ENCODE data around the gene ZNF429.
"Not testable (repeated sequence)": the region's sequence is repeated elsewhere in the genome, so short reads cannot be mapped to it uniquely, and the experiment has no call there.

The ZNF429 gene

GRCh38 chr19:21505459-21506451 is at the start of gene ZNF429:
Gene ZNF429 (plus strand): TSS chr19:21505602. CDS start chr19:21505772, 170 bp downstream.
- peak; percentile 78 for DNase-seq (ENCODE audit: low read depth)

- no peak for DNase-seq (ENCODE audit: low read depth)
These were observed 44.7 kb upstream of the ZNF429 start for GRCh38 chr19:21460686-21461085.

DNA sequence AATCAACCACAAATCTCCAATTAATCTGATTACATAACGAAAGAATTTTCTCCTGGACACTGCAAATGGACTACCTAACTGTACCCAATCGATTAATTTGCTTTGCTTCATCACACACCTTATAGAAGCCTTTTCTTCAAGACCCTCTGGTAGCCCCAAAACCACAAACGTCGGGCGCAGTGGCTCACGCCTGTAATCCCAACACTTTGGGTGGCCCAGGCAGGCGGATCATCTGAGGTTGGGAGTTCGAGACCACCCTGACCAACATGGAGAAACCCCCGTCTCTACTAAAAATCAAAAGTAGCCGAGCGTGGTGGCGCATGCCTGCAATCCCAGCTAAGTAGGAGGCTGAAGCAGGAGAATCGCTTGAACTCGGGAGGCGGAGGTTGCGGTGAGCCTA is 42.9 kb upstream of the ZNF429 start:
- no peak for DNase-seq (ENCODE audit: low read depth)

GRCh38 chr19:21463449-21464105 is 41.8 kb upstream of the ZNF429 start:
- DNase-seq (ENCODE audit: low read depth), result no peak

GRCh38 chr19:21466627-21467026 is 38.8 kb upstream of the ZNF429 start:
- DNase-seq (ENCODE audit: low read depth), result no peak

GRCh38 chr19:21468791-21469190 is 36.6 kb upstream of the ZNF429 start:
- DNase-seq (ENCODE audit: low read depth), result no peak

DNA sequence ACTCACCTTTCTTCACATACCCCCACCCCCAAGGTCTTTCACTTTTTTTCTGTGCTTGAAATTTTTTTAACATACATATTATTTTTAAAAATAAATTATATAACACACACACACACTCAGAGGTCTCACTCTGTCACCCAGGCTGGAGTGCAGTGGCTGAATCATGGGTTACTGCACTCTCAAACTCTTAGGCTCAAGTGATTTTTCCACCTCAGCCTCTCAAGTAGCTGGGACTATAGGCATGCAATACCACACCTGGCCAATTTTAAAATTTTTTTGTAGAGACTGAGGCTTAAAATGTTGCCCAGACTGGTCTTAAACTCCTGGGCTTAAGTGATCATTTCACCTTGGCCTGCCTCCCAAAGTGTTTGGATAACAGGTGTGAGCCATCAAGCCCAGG is 32.9 kb upstream of the ZNF429 start:
- no peak for DNase-seq (ENCODE audit: low read depth)

DNA sequence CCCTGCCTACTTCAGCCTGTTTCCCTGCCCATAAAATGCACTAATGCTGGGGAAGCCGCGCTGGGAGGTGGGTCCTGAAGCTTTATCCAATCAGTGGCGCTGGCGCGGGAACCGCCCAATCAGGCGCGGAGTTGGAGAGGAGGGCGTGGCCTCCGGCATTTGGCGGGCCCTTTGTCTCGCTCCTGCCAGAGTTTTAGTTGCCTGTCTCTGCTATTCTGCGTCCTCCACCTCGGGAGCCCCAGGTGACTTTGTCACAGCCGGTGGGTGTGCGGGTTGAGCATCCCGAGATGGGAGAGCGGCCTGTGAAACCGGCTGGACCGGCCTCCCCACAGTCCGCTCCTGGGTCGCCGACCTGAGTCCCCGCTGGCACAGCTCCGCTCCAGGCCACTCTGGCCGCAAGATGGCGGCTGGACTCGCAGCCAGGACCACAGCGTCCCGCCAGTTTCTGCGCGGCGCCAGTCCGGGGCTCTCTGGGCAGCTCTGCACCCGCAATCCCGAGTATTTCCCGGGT is 30.7 kb upstream of the ZNF429 start:
- peak; percentile 37 for DNase-seq (ENCODE audit: low read depth)

GRCh38 chr19:21482361-21482760 is 23.0 kb upstream of the ZNF429 start:
- DNase-seq (ENCODE audit: low read depth), result not testable (repeated sequence)

- peak; percentile 38 for DNase-seq (ENCODE audit: low read depth)
These were observed 22.5 kb upstream of the ZNF429 start for GRCh38 chr19:21482863-21483276.

DNA sequence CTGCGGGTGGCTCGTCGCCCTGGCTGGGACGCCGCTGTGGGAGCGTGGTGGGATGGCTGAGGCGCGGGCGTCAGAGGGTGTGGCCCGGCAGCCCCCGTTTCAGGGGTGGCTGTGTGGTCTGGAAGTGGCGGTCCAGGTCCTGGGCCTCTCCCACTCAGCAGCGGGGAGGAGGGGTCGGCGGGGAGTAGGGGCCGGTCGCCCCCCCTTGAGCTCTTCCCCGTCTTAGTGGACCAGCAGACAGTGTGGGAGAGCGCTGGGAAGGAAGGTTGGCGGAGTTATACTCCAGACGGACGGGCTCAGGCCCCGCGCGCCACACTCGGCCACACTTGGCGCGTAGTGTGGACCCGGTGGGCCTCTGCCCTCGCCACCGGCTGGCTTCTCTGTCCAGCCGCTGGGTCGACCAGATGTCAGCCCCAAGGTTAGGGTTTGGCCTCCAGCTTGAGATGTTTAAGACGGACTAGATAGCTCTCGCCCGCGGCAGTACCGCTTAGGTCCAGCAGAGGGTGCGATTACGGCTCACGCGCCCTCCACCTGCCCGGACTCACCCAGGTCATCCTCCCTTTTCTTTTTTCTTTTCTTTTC is 21.7 kb upstream of the ZNF429 start:
- peak; percentile 12 for DNase-seq (ENCODE audit: low read depth)

DNA sequence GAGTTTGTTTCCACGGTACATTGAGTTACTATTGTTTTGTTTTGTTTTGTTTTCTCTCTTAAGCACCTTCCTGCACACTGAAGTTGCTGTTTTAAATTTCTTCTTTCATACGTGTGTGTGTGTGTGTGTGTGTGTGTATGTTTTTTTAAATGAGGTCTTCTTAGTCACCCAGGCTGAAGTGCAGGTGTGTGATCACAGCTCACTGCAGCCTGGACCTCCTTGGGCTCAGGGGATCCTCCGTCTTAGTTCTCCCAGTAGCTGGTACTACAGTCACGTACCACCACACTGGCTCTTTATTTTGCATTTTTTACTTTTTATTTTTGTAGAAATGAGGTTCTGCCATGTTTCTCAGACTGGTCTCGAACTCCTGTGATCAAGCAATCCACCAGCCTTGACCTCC is 20.8 kb upstream of the ZNF429 start:
- DNase-seq (ENCODE audit: low read depth), result no peak

GRCh38 chr19:21485926-21486325 is 19.5 kb upstream of the ZNF429 start:
- DNase-seq (ENCODE audit: low read depth), result no peak

DNA sequence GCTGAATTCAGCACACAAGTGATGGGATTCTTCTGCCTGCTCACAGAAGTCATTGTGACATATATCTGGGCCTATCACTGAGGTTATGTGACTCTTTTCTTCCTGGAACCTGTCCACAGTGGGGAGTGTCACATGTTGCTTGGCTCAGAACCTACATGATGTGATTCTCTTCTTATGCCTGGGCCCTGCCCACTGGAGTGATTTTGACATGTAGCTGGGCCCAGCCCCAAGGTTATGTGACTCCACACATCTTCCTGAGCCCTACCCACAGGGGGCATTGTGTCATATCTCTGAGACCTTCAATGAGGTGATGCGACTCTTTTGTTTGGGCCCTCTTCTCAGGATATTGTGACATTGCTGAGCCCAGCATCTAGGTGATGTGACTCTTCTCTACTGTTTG is 17.4 kb upstream of the ZNF429 start:
- DNase-seq (ENCODE audit: low read depth), result no peak

DNA sequence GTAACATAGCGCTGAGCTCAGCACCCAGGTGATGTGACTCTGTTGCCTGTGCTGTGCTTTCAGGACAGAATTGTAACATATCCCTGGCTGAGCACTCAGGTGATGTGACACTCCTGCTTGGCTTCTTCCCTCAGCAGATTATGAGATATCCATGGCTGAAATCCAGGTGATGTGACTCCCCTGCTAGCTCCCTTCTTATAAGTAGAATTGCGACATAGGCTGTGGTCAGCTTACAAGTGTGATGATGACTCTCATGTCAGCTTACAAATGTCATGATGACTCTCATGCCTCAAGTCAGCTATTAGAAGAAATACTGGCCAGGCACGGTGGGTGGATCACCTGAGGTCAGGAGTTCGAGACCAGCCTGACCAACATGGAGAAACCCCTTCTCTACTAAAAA is 14.3 kb upstream of the ZNF429 start:
- no peak for DNase-seq (ENCODE audit: low read depth)

GRCh38 chr19:21492947-21493906 is 12.2 kb upstream of the ZNF429 start:
- no peak for DNase-seq (ENCODE audit: low read depth)

DNA sequence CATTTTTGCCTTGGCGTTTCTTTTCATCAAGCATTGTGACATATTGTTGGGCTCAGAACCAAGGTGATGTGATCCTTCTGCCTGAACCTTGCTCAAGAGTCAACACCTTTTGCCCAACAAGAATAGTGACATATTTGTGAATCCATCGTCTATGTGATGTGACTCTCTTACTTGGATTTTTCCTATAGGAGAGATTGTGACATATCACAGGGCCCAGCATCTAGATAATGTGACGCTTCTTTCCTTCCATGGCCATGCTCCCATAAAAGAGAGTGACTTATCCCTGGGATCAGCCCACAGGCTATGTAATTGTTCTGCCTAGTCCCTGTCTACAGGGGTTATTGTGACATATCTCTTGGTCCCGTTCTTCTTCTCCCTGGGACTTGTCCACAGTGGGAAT is 8.5 kb upstream of the ZNF429 start:
- DNase-seq (ENCODE audit: low read depth), result no peak

GRCh38 chr19:21498651-21499050 is 6.8 kb upstream of the ZNF429 start:
- no peak for DNase-seq (ENCODE audit: low read depth)

DNA sequence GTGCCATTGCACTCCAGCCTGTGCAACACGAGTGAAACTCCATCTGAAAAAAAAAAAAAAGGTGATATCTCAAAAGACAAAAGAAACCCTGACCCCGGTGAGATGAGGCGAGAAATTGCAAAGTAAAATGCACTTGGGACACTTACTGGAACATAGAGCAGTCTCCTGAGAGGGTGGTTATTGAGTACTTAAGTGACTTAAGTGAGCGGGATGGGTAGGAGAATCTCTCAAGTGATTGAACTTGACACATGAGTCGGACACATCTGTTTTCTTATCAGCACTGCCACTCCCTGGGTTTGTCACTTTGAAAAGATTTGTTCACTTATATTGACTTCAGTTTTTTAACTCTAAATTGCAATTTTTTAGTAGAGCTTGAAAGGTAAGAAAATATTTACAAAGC is 2.8 kb downstream of the ZNF429 start:
- no peak for DNase-seq (ENCODE audit: low read depth)

- not testable (repeated sequence) for DNase-seq (ENCODE audit: low read depth)
These were observed 5.7 kb downstream of the ZNF429 start for GRCh38 chr19:21511058-21511457.

DNA sequence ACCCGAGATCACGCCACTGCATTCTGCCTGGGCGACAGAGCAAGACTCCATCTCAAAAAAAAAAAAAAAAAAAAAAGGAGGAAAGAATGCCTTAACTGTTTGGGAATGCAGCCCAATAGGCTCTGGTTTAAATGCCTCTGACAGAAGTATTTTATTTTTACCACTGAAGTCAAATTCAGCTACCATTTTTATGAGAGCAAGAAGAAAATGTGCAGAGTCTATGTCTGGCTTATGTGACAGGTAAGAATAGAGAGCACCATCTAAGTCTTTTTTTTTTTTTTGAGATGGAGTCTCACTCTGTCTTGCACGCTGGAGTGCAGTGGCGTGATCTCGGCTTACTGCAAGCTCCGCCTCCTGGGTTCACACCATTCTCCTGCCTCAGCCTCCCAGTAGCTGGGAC is 7.2 kb downstream of the ZNF429 start:
- DNase-seq (ENCODE audit: low read depth), result not testable (repeated sequence)

Data from stimulated activated CD8-positive, alpha-beta memory T cell treated with anti-CD3 and anti-CD28 coated beads, Interleukin-12 subunit alpha, Interleukin-12 subunit beta, amount 100 ng/mL, for 4 hours (primary cell).